Measurements from ENCODE around the gene SORCS2. TPM values are rescaled to one million over a fixed set of nuclear protein-coding genes. Genes with fewer than 3 reads are reported as not detected.
A peak's percentile ranks its signal among the peaks of the same experiment; 100 is the strongest.

SORCS2 gene
- total RNA-seq, 1 donor from 2014 or later: 29.5 TPM

- peaks cover 3% of the 10 kb centered on the region for H3K9me3 Mint-ChIP-seq (ENCODE audit: unreplicated experiment)
- H3K27ac Mint-ChIP-seq (ENCODE audit: unreplicated experiment): no peak overlapping the region
- TF ChIP-seq CTCF (IDR thresholded peaks at IDR 0.05; ENCODE audit: partially characterized antibody, unreplicated experiment): no peak
- peaks cover 43% of the 10 kb centered on the region for H3K4me1 Mint-ChIP-seq (ENCODE audit: low read depth, unreplicated experiment)
- no peak for DNase-seq
- H3K27me3 Mint-ChIP-seq (ENCODE audit: unreplicated experiment): peaks cover 10% of the 10 kb centered on the region
- H3K4me3 Mint-ChIP-seq (ENCODE audit: unreplicated experiment): no peak overlapping the region
- no peaks in the 10 kb centered on the region for H3K36me3 Mint-ChIP-seq (ENCODE audit: unreplicated experiment)
Observed at GRCh38 chr4:7302781-7303404, 110.6 kb downstream of the SORCS2 start.

GRCh38 chr4:7303561-7303960 lies 111.2 kb downstream of the SORCS2 start:
- DNase-seq: peak; percentile 9
- Mint-ChIP-seq H3K27ac (ENCODE audit: unreplicated experiment) (no peak overlapping the region), H3K4me3 (ENCODE audit: unreplicated experiment) (no peak overlapping the region), H3K27me3 (ENCODE audit: unreplicated experiment) (peaks cover 12% of the 10 kb centered on the region), H3K4me1 (ENCODE audit: low read depth, unreplicated experiment) (peaks cover 44% of the 10 kb centered on the region), H3K9me3 (ENCODE audit: unreplicated experiment) (peaks cover 3% of the 10 kb centered on the region), H3K36me3 (ENCODE audit: unreplicated experiment) (no peaks in the 10 kb centered on the region)
- no peak for TF ChIP-seq CTCF (IDR thresholded peaks at IDR 0.05; ENCODE audit: partially characterized antibody, unreplicated experiment)

GRCh38 chr4:7304436-7304835 lies 112.1 kb downstream of the SORCS2 start:
- DNase-seq: no peak
- Mint-ChIP-seq H3K4me3 (ENCODE audit: unreplicated experiment) (no peak overlapping the region), H3K9me3 (ENCODE audit: unreplicated experiment) (peaks cover under 1% of the 10 kb centered on the region), H3K36me3 (ENCODE audit: unreplicated experiment) (no peaks in the 10 kb centered on the region), H3K27me3 (ENCODE audit: unreplicated experiment) (peaks cover 10% of the 10 kb centered on the region), H3K27ac (ENCODE audit: unreplicated experiment) (no peak overlapping the region), H3K4me1 (ENCODE audit: low read depth, unreplicated experiment) (peaks cover 49% of the 10 kb centered on the region)
- TF ChIP-seq CTCF (IDR thresholded peaks at IDR 0.05; ENCODE audit: partially characterized antibody, unreplicated experiment): no peak

- Mint-ChIP-seq H3K27me3 (ENCODE audit: unreplicated experiment) (peaks cover 7% of the 10 kb centered on the region), H3K4me1 (ENCODE audit: low read depth, unreplicated experiment) (peaks cover 61% of the 10 kb centered on the region), H3K36me3 (ENCODE audit: unreplicated experiment) (no peaks in the 10 kb centered on the region), H3K27ac (ENCODE audit: unreplicated experiment) (no peak overlapping the region), H3K9me3 (ENCODE audit: unreplicated experiment) (no peaks in the 10 kb centered on the region), H3K4me3 (ENCODE audit: unreplicated experiment) (no peak overlapping the region)
- no peak for DNase-seq
- TF ChIP-seq CTCF (IDR thresholded peaks at IDR 0.05; ENCODE audit: partially characterized antibody, unreplicated experiment): no peak
Observed at GRCh38 chr4:7306021-7306965, 114.0 kb downstream of the SORCS2 start.

- peaks cover 4% of the 10 kb centered on the region for H3K27me3 Mint-ChIP-seq (ENCODE audit: unreplicated experiment)
- peaks cover 59% of the 10 kb centered on the region for H3K4me1 Mint-ChIP-seq (ENCODE audit: low read depth, unreplicated experiment)
- H3K9me3 Mint-ChIP-seq (ENCODE audit: unreplicated experiment): no peaks in the 10 kb centered on the region
- H3K4me3 Mint-ChIP-seq (ENCODE audit: unreplicated experiment): no peak overlapping the region
- no peak for DNase-seq
- no peak overlapping the region for H3K27ac Mint-ChIP-seq (ENCODE audit: unreplicated experiment)
- no peaks in the 10 kb centered on the region for H3K36me3 Mint-ChIP-seq (ENCODE audit: unreplicated experiment)
- TF ChIP-seq CTCF (IDR thresholded peaks at IDR 0.05; ENCODE audit: partially characterized antibody, unreplicated experiment): no peak
Observed at GRCh38 chr4:7306986-7307385, 114.6 kb downstream of the SORCS2 start.
